Measurements from ENCODE around the gene LMOD2.

LMOD2 gene

GRCh38 chr7:123679614-123680013 is 23.9 kb downstream of the LMOD2 start:
- TF ChIP-seq ZNF366 (tag by site-specific recombination; conservative IDR thresholded peaks at IDR 0.05) (no peak), PRDM10 (tag by site-specific recombination; IDR thresholded peaks at IDR 0.05) (no peak), ZNF530 (tag by site-specific recombination; IDR thresholded peaks at IDR 0.05; ENCODE audit: low read depth) (no peak), SCRT1 (tag by site-specific recombination; IDR thresholded peaks at IDR 0.05; ENCODE audit: borderline replicate concordance) (no peak), KLF8 (tag by site-specific recombination; IDR thresholded peaks at IDR 0.05) (no peak), ZNF10 (tag by site-specific recombination; IDR thresholded peaks at IDR 0.05) (no peak), ZNF768 (tag by site-specific recombination; IDR thresholded peaks at IDR 0.05) (no peak), ZNF513 (tag by site-specific recombination; IDR thresholded peaks at IDR 0.05) (no peak), ZNF704 (tag by site-specific recombination; IDR thresholded peaks at IDR 0.05) (no peak), ZNF416 (tag by site-specific recombination; IDR thresholded peaks at IDR 0.05) (no peak)
- ChIA-PET POLR2A (no interaction called here), CTCF (interaction anchor here (0.9 to 3.3 kb wide), 3 partner anchors 44 to 185 kb away, joined by 3 to 20 read pairs (median 4); no protein-coding TSS in a partner anchor)
- Histone ChIP-seq H3K4me1 (ENCODE audit: control insufficient read depth, insufficient read depth, low read length) (no peaks in the 10 kb centered on the region), H3K4me3 (ENCODE audit: low read depth, low read length) (no peak overlapping the region), H3K9me3 (ENCODE audit: control insufficient read depth, insufficient read depth, low read depth, low read length) (no peaks in the 10 kb centered on the region), H3K36me3 (ENCODE audit: control insufficient read depth in 2 of 2, insufficient read depth in 1 of 2, low read length in 2 of 2) (peaks cover 12 to 22% of the 10 kb centered on the region in 2 experiments; a peak in 2 of 3 replicates), H3K27ac (ENCODE audit: extremely low read depth, low read depth, low read length) (no peak overlapping the region)

- Histone ChIP-seq H3K36me3 (ENCODE audit: control insufficient read depth in 2 of 2, insufficient read depth in 1 of 2, low read length in 2 of 2) (peaks cover 12 to 22% of the 10 kb centered on the region in 2 experiments; a peak in 2 of 3 replicates), H3K9me3 (ENCODE audit: control insufficient read depth, insufficient read depth, low read depth, low read length) (no peaks in the 10 kb centered on the region), H3K4me3 (ENCODE audit: low read depth, low read length) (no peak overlapping the region), H3K4me1 (ENCODE audit: control insufficient read depth, insufficient read depth, low read length) (no peaks in the 10 kb centered on the region), H3K27ac (ENCODE audit: extremely low read depth, low read depth, low read length) (no peak overlapping the region)
- ChIA-PET CTCF (interaction anchor here (0.7 to 3.3 kb wide), 2 partner anchors 184 to 205 kb away, joined by 3 to 20 read pairs; no protein-coding TSS in a partner anchor), POLR2A (no interaction called here)
- no peak for TF ChIP-seq ZBTB6 (tag by site-specific recombination; IDR thresholded peaks at IDR 0.05)
- no peak for TF ChIP-seq ZNF777 (tag by site-specific recombination; IDR thresholded peaks at IDR 0.05; ENCODE audit: borderline replicate concordance)
- TF ChIP-seq ZNF148 (tag by site-specific recombination; IDR thresholded peaks at IDR 0.05; ENCODE audit: borderline replicate concordance): no peak
- TF ChIP-seq BCL6B (tag by site-specific recombination; IDR thresholded peaks at IDR 0.05): no peak
- TF ChIP-seq ZNF585B (tag by site-specific recombination; IDR thresholded peaks at IDR 0.05): no peak
- TF ChIP-seq ZBTB11 (tag by site-specific recombination; conservative IDR thresholded peaks at IDR 0.05; ENCODE audit: low read depth): no peak
- no peak for TF ChIP-seq ZEB2 (tag by site-specific recombination; IDR thresholded peaks at IDR 0.05)
Observed at GRCh38 chr7:123680580-123680979, 24.9 kb downstream of the LMOD2 start.

Data from HEK293 (cell line).